ENCODE results near the gene DDX18.

DNA sequence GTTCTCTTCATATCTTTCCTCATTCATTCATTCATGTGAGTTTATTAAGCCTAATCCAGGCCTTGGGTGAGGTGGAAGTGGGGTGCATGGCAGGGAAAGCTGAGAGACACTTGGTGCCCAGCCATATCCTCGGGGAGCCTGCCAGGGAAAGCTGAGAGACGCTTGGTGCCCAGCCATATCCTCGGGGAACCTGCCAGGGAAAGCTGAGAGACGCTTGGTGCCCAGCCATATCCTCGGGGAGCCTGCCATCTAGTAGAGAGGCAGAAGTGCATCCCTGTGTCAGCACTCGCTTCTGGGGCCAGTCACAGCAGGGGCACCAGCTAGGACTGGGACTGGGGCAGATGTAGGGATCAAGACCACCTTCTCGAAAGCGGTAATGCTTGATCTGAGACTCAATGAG lies 39.4 kb downstream of the DDX18 start:
- TF ChIP-seq CTCF (IDR thresholded peaks at IDR 0.05) (no peak), POLR2A (IDR thresholded peaks at IDR 0.05) (no peak)
